ENCODE measurements around the gene IKZF1. TPM values are rescaled to one million over a fixed set of nuclear protein-coding genes. Genes with fewer than 3 reads are reported as not detected.

Gene IKZF1
- total RNA-seq, 1 experiment from 2014 or later = 0.57 TPM

GRCh38 chr7:50446542-50446960, 142.0 kb downstream of the IKZF1 start (continued):
- peak; percentile 98 for TF ChIP-seq TCF7L2 (IDR thresholded peaks at IDR 0.05; ENCODE audit: borderline replicate concordance, extremely low read depth, insufficient read depth, insufficient read length)
- no peak for TF ChIP-seq EZH2 (IDR thresholded peaks at IDR 0.05)
- no peak for TF ChIP-seq REST (IDR thresholded peaks at IDR 0.05; ENCODE audit: low read depth)
- peak; percentile 98 for TF ChIP-seq FOSL1 (IDR thresholded peaks at IDR 0.05; ENCODE audit: low read depth)
- TF ChIP-seq CTCF (IDR thresholded peaks at IDR 0.05 in 2 of 3, conservative IDR thresholded peaks at IDR 0.05 in 1 of 3; ENCODE audit: borderline replicate concordance in 1 of 3, insufficient read depth in 1 of 3, low read depth in 2 of 3, low read length in 2 of 3) = no peak
- no peak for TF ChIP-seq ZFX (IDR thresholded peaks at IDR 0.05)
- peak; percentile 96 for TF ChIP-seq SP1 (IDR thresholded peaks at IDR 0.05; ENCODE audit: low read depth)

GRCh38 chr7:50448823-50449222, 144.3 kb downstream of the IKZF1 start:
- Histone ChIP-seq H3K9me2 (ENCODE audit: insufficient read depth) (no peaks in the 10 kb centered on the region), H3K4me3 (replicated peaks in 1 of 2; ENCODE audit: low read depth in 1 of 2, low read length in 2 of 2) (peak overlapping the region in 1 of 2 experiments; percentile 75; a peak in 1 of 4 replicates), H3K4me1 (ENCODE audit: control insufficient read depth in 1 of 2, insufficient read depth in 2 of 2, low read length in 2 of 2) (peaks cover 33 to 43% of the 10 kb centered on the region in 2 experiments), H4K20me1 (ENCODE audit: insufficient read depth) (peaks cover 17% of the 10 kb centered on the region; the same call in 1 of the 2 replicates), H3K79me2 (ENCODE audit: insufficient read depth, low read length) (no peaks in the 10 kb centered on the region), H3K9ac (ENCODE audit: low read length) (no peak overlapping the region), H3K27me3 (ENCODE audit: insufficient read depth, low read length) (no peaks in the 10 kb centered on the region; the same call in 1 of the 2 replicates), H2AFZ (ENCODE audit: low read depth, low read length, poor library complexity, severe bottlenecking) (no peak overlapping the region), H3K27ac (ENCODE audit: low read depth, low read length) (no peak overlapping the region), H3K36me3 (ENCODE audit: control insufficient read depth in 1 of 2, insufficient read depth in 2 of 2, low read length in 2 of 2) (peaks cover 0 to 20% of the 10 kb centered on the region in 2 experiments; a peak in 2 of 4 replicates), H3K9me3 (ENCODE audit: control insufficient read depth in 1 of 2, insufficient read depth in 1 of 2, low read depth in 1 of 2, low read length in 2 of 2) (no peaks in the 10 kb centered on the region), H3K4me2 (ENCODE audit: low read length) (peak overlapping the region; percentile 94; the same call in 1 of the 2 replicates)
- BruUV-seq (replicated peaks) = TSS peak; percentile 42
- RAD21 ChIA-PET (ENCODE audit: low non-redundant PET in 1 of 2, low total read pairs in 2 of 2, uncharacterized antibody in 2 of 2, unreplicated experiment in 2 of 2) = no interaction called here
- TF ChIP-seq EGR1 (IDR thresholded peaks at IDR 0.05; ENCODE audit: low read depth) = no peak
- no peak for TF ChIP-seq SRF (IDR thresholded peaks at IDR 0.05; ENCODE audit: low read depth)
- no peak for TF ChIP-seq ZFX (IDR thresholded peaks at IDR 0.05)
- TF ChIP-seq SP1 (IDR thresholded peaks at IDR 0.05; ENCODE audit: low read depth) = no peak
- no peak for TF ChIP-seq CTCF (IDR thresholded peaks at IDR 0.05 in 2 of 3, conservative IDR thresholded peaks at IDR 0.05 in 1 of 3; ENCODE audit: borderline replicate concordance in 1 of 3, insufficient read depth in 1 of 3, low read depth in 2 of 3, low read length in 2 of 3)
- TF ChIP-seq RAD21 (IDR thresholded peaks at IDR 0.05; ENCODE audit: low read depth) = no peak
- TF ChIP-seq POLR2A (IDR thresholded peaks at IDR 0.05; ENCODE audit: borderline replicate concordance, extremely low read depth, insufficient read depth, insufficient read length) = no peak
- no peak for TF ChIP-seq ELF1 (IDR thresholded peaks at IDR 0.05; ENCODE audit: borderline replicate concordance, low read depth)
- DNase-seq (ENCODE audit: low read depth, low spot score) = no peak
- no peak for ATAC-seq
- intact Hi-C loops (cut with micrococcal nuclease) = loop anchor here (5.0 to 10.0 kb wide), 2 partner anchors 83 to 926 kb away; no protein-coding TSS in a partner anchor
- CTCF ChIA-PET = no interaction called here
- POLR2A ChIA-PET = no interaction called here
